PFSK-1 (cell line): ENCODE data around the gene EIF1.

ENCODE experiments used
- FOXP2 ChIP-seq: optimal IDR thresholded peaks from 2 replicates; pipeline ENCODE3; 2011; ENCODE audit warnings: borderline replicate concordance, control low read depth, inconsistent platforms; ENCODE audit not compliant: insufficient read depth; ENCODE audit errors: extremely low read length, extremely low read depth
- POLR2AphosphoS5 ChIP-seq: IDR thresholded peaks from 2 replicates; pipeline ENCODE4 v1.6.1; 2012; ENCODE audit warnings: low read depth, mild to moderate bottlenecking, control low read depth, low read length, moderate library complexity
- REST ChIP-seq, 2 experiments: IDR thresholded peaks; 2 replicates each; pipeline versions ENCODE4 v1.6.1 to v1.8.0; 2011 to 2012; ENCODE audit warnings: low read depth in 2 of 2, low read length in 2 of 2, control low read depth in 1 of 2, inconsistent platforms in 1 of 2, mild to moderate bottlenecking in 1 of 2, moderate library complexity in 1 of 2; ENCODE audit not compliant: insufficient read depth in 1 of 2
- SIN3A ChIP-seq: IDR thresholded peaks from 2 replicates; pipeline ENCODE4 v1.6.1; 2012; ENCODE audit warnings: mild to moderate bottlenecking, low read length, moderate library complexity, borderline replicate concordance; ENCODE audit not compliant: insufficient read depth
- TAF1 ChIP-seq: IDR thresholded peaks from 2 replicates; pipeline ENCODE4 v1.6.1; 2012; ENCODE audit warnings: low read length, control low read depth, borderline replicate concordance; ENCODE audit not compliant: insufficient read depth

GRCh38 chr17:41731836-41732235, 43.2 kb downstream of the EIF1 start:
- no peak for TF ChIP-seq FOXP2
- no peak for TF ChIP-seq REST (IDR thresholded peaks at IDR 0.05; ENCODE audit: insufficient read depth in 1 of 2, low read depth in 2 of 2, low read length in 2 of 2)
- no peak for TF ChIP-seq POLR2AphosphoS5
- TF ChIP-seq TAF1, result no peak
- TF ChIP-seq SIN3A, result no peak
